ENCODE results near the gene GRB2. TPM values are rescaled to one million over a fixed set of nuclear protein-coding genes. Genes with fewer than 3 reads are reported as not detected.

GRB2 gene
- total and polyA plus RNA-seq, 7 donors, result 39.5 to 71.6 (median 65.0) TPM

GRCh38 chr17:75398279-75398678 lies 7.2 kb downstream of the GRB2 start:
- DNase-seq (no peak), ATAC-seq (no peak)
- WGBS, 3 donors, result 94 to 97% (median 96%) methylated on average over 4 of the region's 4 CpGs
- intact Hi-C loops (cut with DNase I), result no loop called here
- Histone ChIP-seq H3K27me3 (ENCODE audit: insufficient read depth in 3 of 3, low read length in 2 of 3) (no peaks in the 10 kb centered on the region), H3K36me3 (ENCODE audit: insufficient read depth in 1 of 2, low read depth in 1 of 2) (no peaks in the 10 kb centered on the region), H3K9me3 (no peaks in the 10 kb centered on the region), H3K4me3 (no peak overlapping the region), H3K27ac (no peak overlapping the region), H3K4me1 (peaks cover 39% of the 10 kb centered on the region)
- no peak for TF ChIP-seq CTCF (IDR thresholded peaks at IDR 0.05)

DNA sequence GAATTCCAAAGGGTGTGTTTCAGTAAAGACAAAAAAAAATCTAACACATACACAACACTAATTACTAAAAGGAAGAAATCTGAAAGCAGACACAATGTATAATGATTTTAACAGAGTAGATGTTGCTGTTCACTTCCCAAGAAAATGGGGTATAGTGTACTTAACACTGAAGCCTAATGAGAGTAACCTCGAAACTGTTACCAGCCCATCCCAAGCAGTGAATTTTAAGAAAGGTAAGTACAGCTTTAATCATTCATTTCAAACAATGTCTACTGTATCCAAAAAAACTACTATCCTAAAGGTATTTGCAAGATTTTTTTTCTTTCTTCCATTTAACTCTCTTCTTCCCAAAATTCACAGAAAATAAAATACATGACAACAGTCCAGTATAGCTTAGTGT lies 8.3 kb downstream of the GRB2 start:
- intact Hi-C loops (cut with DNase I), result no loop called here
- Histone ChIP-seq H3K9me3 (no peaks in the 10 kb centered on the region), H3K4me3 (no peak overlapping the region), H3K4me1 (peaks cover 49% of the 10 kb centered on the region), H3K36me3 (ENCODE audit: insufficient read depth in 1 of 2, low read depth in 1 of 2) (peaks cover 0 to 2% of the 10 kb centered on the region in 2 donors), H3K27ac (no peak overlapping the region), H3K27me3 (ENCODE audit: insufficient read depth in 3 of 3, low read length in 2 of 3) (no peaks in the 10 kb centered on the region)
- DNase-seq (no peak), ATAC-seq (no peak)
- no peak for TF ChIP-seq CTCF (IDR thresholded peaks at IDR 0.05)
- 78 to 80% (median 79%) methylated on average over 1 of the region's 1 CpG for WGBS, 3 donors

DNA sequence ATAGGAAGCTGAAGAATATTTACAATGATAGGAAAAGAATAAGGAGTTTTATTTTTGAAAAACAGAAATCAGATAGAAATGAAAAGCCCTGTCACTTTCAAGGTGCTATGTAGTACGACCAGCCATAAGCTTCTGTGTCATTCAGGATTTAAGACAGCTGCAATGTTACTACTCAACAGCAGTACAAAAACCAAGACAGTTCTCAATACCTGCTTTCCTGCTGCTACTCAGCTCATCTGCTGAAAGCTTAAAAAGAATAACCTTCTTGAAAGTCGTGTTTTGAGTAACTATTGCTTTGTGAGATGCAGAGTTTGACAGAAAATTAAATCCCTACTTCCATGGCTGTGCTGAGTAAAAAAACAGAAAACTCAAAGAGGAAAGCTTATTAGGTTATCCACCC lies 8.7 kb downstream of the GRB2 start:
- H3K36me3 ChIP-seq (ENCODE audit: insufficient read depth in 1 of 2, low read depth in 1 of 2), result peaks cover 0 to 6% of the 10 kb centered on the region in 2 donors
- no peak for ATAC-seq
- no peaks in the 10 kb centered on the region for H3K27me3 ChIP-seq (ENCODE audit: insufficient read depth in 3 of 3, low read length in 2 of 3)
- H3K9me3 ChIP-seq, result no peaks in the 10 kb centered on the region
- no peak for TF ChIP-seq CTCF (IDR thresholded peaks at IDR 0.05)
- H3K27ac ChIP-seq, result peak overlapping the region; percentile 32
- intact Hi-C loops (cut with DNase I), result no loop called here
- WGBS, 3 donors, result 39 to 50% (median 48%) methylated on average over 2 of the region's 2 CpGs
- H3K4me1 ChIP-seq, result peaks cover 50% of the 10 kb centered on the region
- DNase-seq, result no peak
- H3K4me3 ChIP-seq, result no peak overlapping the region

DNA sequence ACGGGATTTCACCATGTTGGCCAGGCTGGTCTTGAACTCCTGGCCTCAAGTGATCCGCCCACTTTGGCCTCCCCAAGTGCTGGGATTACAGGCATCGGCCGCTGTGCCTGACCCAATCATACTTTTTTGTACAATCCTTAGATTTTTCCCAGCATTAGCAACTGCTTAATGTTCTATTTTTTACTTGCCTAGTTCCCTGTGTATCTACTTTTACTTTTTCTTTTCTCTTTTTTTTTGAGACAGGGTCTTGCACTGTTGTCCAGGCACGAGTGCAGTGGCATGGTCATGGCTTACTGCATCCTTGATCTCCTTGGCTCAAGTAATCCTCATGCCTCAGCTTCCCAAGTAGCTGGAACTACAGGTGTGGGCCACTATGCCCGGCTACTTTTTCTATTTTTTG lies 9.5 kb downstream of the GRB2 start:
- Histone ChIP-seq H3K27me3 (ENCODE audit: insufficient read depth in 3 of 3, low read length in 2 of 3) (no peaks in the 10 kb centered on the region), H3K36me3 (ENCODE audit: insufficient read depth in 1 of 2, low read depth in 1 of 2) (peaks cover 0 to 7% of the 10 kb centered on the region in 2 donors), H3K27ac (peak overlapping the region; percentile 32), H3K4me3 (no peak overlapping the region), H3K4me1 (peaks cover 51% of the 10 kb centered on the region), H3K9me3 (no peaks in the 10 kb centered on the region)
- ATAC-seq (no peak), DNase-seq (no peak)
- TF ChIP-seq CTCF (IDR thresholded peaks at IDR 0.05), result no peak
- intact Hi-C loops (cut with DNase I), result no loop called here
- WGBS, 3 donors, result 71 to 80% (median 75%) methylated on average over 6 of the region's 6 CpGs

- Histone ChIP-seq H3K4me1 (peaks cover 66% of the 10 kb centered on the region), H3K27ac (peak overlapping the region; percentile 89), H3K4me3 (peak overlapping the region; percentile 79), H3K27me3 (ENCODE audit: insufficient read depth in 3 of 3, low read length in 2 of 3) (no peaks in the 10 kb centered on the region), H3K36me3 (ENCODE audit: insufficient read depth in 1 of 2, low read depth in 1 of 2) (peaks cover 0 to 7% of the 10 kb centered on the region in 2 donors), H3K9me3 (no peaks in the 10 kb centered on the region)
- WGBS, 3 donors, result 5% methylated on average over 9 of the region's 9 CpGs
- ATAC-seq, result peak in 2 of 4 donors; percentile 4 to 21
- DNase-seq, result no peak
- no peak for TF ChIP-seq CTCF (IDR thresholded peaks at IDR 0.05)
- intact Hi-C loops (cut with DNase I), result no loop called here
Observed at GRCh38 chr17:75394332-75394918, 11.1 kb downstream of the GRB2 start.
